ENCODE measurements around the gene CSMD2. TPM values are rescaled to one million over a fixed set of nuclear protein-coding genes. Genes with fewer than 3 reads are reported as not detected.

CSMD2 gene
- total and polyA plus RNA-seq, 7 donors = 0.02 to 0.32 (median 0.10) TPM

DNA sequence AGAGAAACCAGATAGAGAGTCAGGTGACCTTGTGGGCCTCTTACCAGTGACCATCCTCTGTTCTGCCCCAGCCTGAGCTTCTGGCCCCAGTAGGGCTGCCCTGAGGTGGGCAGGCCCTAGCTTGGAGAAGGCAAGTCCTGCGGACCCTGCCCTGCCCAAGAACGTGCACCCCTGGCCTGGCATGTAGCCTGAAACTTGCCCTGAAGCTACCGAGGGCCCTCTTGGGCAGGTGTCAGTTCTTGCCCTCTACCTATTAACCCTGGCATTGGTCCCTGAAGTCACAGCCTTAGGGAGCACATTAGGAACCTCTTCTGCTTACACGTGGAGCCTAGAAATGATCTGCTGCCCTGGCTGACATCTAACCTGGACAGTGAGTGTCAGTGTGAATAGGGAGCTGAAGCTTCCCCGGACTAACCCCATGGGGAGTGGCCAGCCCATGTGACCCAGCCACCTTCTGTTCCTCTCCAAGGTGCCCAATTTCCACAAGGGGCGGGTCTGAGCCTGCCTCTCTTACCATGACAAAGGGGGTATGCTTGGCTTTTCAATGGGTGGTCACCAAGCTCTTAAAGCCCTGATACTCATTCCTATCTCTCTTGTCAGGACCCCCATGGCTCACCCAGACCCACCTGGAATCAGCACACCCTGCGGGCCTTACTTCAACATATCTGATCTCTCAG, 529.6 kb downstream of the CSMD2 start:
- intact Hi-C loops (cut with DNase I) = loop anchor here in 1 of 2 donors (5.0 kb wide), 1 partner anchor 1107 kb away; no protein-coding TSS in a partner anchor
- Histone ChIP-seq H3K27me3 (ENCODE audit: insufficient read depth in 3 of 3, low read length in 2 of 3) (no peaks in the 10 kb centered on the region), H3K4me3 (no peak overlapping the region), H3K27ac (no peak overlapping the region), H3K36me3 (ENCODE audit: insufficient read depth in 1 of 2, low read depth in 1 of 2) (no peaks in the 10 kb centered on the region), H3K9me3 (no peaks in the 10 kb centered on the region), H3K4me1 (no peaks in the 10 kb centered on the region)
- no peak for DNase-seq
- TF ChIP-seq, protein P1, sequence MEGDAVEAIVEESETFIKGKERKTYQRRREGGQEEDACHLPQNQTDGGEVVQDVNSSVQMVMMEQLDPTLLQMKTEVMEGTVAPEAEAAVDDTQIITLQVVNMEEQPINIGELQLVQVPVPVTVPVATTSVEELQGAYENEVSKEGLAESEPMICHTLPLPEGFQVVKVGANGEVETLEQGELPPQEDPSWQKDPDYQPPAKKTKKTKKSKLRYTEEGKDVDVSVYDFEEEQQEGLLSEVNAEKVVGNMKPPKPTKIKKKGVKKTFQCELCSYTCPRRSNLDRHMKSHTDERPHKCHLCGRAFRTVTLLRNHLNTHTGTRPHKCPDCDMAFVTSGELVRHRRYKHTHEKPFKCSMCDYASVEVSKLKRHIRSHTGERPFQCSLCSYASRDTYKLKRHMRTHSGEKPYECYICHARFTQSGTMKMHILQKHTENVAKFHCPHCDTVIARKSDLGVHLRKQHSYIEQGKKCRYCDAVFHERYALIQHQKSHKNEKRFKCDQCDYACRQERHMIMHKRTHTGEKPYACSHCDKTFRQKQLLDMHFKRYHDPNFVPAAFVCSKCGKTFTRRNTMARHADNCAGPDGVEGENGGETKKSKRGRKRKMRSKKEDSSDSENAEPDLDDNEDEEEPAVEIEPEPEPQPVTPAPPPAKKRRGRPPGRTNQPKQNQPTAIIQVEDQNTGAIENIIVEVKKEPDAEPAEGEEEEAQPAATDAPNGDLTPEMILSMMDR (IDR thresholded peaks at IDR 0.05) = no peak
- WGBS, 3 donors = 72 to 74% (median 72%) methylated on average over 7 of the region's 7 CpGs
- peak in 1 of 4 donors; percentile 12 for ATAC-seq

DNA sequence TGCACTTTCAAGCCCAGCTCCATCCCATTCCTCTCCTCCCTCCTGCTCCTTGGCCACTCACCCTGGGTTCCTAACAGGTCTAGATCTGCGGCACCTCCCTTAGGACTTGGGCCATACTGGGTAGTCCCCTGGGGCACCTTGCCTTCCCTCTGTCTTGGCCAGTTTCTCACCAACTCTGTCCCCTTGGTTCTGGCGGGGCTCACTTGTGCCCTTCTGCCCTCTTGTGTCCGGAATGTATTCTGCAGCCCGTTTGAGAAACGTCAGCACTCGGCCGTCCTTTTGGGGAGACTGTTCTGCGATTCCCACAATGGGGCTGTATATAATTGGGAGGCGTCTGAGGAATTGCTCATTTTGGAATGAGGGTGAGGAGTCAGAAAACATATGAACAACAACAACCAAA, 530.2 kb downstream of the CSMD2 start:
- H3K4me3 ChIP-seq = no peak overlapping the region
- intact Hi-C loops (cut with DNase I) = loop anchor here (5.0 kb wide), 1 partner anchor 1107 kb away; no protein-coding TSS in a partner anchor
- TF ChIP-seq, protein P1 (IDR thresholded peaks at IDR 0.05) = peak; percentile 41
- H3K4me1 ChIP-seq = no peaks in the 10 kb centered on the region
- whole genome bisulfite sequencing, 3 donors = 16 to 20% (median 19%) methylated on average over 9 of the region's 9 CpGs
- H3K27me3 ChIP-seq (ENCODE audit: insufficient read depth in 3 of 3, low read length in 2 of 3) = peaks cover 0 to 2% (median 0%) of the 10 kb centered on the region in 3 donors
- DNase-seq (peak in 1 of 2 donors; percentile 50), ATAC-seq (peak; percentile 34 to 69 (median 69))
- no peaks in the 10 kb centered on the region for H3K36me3 ChIP-seq (ENCODE audit: insufficient read depth in 1 of 2, low read depth in 1 of 2)
- H3K27ac ChIP-seq = no peak overlapping the region
- H3K9me3 ChIP-seq = no peaks in the 10 kb centered on the region

DNA sequence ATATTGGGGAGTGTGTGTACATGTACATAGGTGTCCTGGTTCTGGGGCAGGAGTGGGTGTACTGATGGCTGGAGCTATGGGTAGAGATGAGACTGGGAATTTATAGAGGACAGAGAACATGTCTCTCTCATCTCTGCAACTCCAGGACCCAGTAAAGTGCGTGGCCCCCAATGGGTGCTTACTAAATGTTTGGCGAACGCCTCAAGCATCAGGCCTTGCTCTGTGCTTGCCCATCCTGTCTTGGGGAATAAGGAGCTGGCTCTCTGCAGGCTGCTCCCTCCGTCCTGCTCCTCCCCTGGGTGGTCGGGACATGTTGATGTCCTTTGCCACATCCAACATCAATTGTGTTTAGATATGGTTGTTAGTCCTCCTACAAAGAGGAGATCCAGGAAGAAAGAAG, 530.9 kb downstream of the CSMD2 start:
- intact Hi-C loops (cut with DNase I) = loop anchor here in 1 of 2 donors (5.0 kb wide), 1 partner anchor 1108 kb away; no protein-coding TSS in a partner anchor
- H3K27ac ChIP-seq = no peak overlapping the region
- no peaks in the 10 kb centered on the region for H3K4me1 ChIP-seq
- H3K4me3 ChIP-seq = no peak overlapping the region
- no peaks in the 10 kb centered on the region for H3K9me3 ChIP-seq
- TF ChIP-seq, protein P1 (IDR thresholded peaks at IDR 0.05) = no peak
- peaks cover 0 to 2% (median 0%) of the 10 kb centered on the region in 3 donors for H3K27me3 ChIP-seq (ENCODE audit: insufficient read depth in 3 of 3, low read length in 2 of 3)
- ATAC-seq (no peak), DNase-seq (no peak)
- WGBS, 3 donors = 93 to 99% (median 93%) methylated on average over 5 of the region's 5 CpGs
- no peaks in the 10 kb centered on the region for H3K36me3 ChIP-seq (ENCODE audit: insufficient read depth in 1 of 2, low read depth in 1 of 2)

DNA sequence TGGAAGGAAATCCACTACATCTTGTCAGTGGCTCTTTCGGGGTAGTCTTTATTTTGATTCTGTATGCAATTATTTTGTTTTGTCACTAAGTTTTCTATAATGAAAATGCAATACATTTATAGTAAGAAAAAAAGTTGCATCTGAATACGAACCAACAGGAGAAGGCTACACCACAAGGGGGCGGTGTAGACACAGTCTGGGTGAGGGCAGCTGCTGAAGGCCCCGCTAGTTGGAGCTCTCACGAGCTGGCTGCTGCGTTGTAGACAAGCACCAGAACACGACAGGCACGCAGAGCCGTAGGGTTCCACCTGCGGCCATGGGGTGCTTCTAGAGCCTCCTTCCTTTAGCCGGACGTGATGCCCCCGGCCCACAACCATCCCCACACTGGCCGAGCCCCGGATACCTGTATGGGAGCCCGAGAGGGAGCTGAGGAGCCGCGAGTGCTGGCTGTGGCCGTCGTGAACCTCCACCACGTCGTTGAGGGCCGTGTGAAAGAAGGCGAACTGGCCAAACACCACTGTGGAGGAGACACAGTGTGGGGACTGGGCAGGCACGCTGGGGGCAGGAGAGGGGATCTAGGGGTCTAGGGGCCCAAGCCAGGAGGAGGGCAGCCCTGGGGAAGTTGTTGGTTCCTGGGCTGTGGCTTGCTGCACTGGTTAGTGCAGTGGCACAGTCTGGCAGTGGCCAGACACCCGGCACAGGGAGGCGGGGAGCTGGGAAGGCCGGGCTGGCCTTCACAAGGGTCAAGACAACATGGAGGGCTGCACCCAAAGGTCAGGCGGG, 531.8 kb downstream of the CSMD2 start:
- Histone ChIP-seq H3K4me1 (no peaks in the 10 kb centered on the region), H3K36me3 (ENCODE audit: insufficient read depth in 1 of 2, low read depth in 1 of 2) (no peaks in the 10 kb centered on the region), H3K27ac (no peak overlapping the region), H3K9me3 (no peaks in the 10 kb centered on the region), H3K27me3 (ENCODE audit: insufficient read depth in 3 of 3, low read length in 2 of 3) (peaks cover 0 to 2% (median 0%) of the 10 kb centered on the region in 3 donors), H3K4me3 (no peak overlapping the region)
- DNase-seq (peak; percentile 87 to 89), ATAC-seq (peak; percentile 90 to 95 (median 92))
- TF ChIP-seq, protein P1 (IDR thresholded peaks at IDR 0.05) = peak; percentile 90
- 26 to 27% (median 27%) methylated on average over 28 to 29 of the region's 29 CpGs for WGBS, 3 donors
- intact Hi-C loops (cut with DNase I) = loop anchor here in 1 of 2 donors (5.0 kb wide), 1 partner anchor 1109 kb away; no protein-coding TSS in a partner anchor

Measured in psoas muscle (tissue), 8 donors.